Globus pallidus (tissue), 1 donor: ENCODE results near the gene CA7.
A peak's percentile ranks its signal among the peaks of the same experiment; 100 is the strongest.

Experiments
- DNase-seq: peaks from one replicate; pipeline ENCODE4 v3.0.0-alpha.2; 2015; ENCODE audit warnings: low spot score

CA7 gene

GRCh38 chr16:66898933-66899309 lies 54.7 kb downstream of the CA7 start:
- no peak for DNase-seq

DNA sequence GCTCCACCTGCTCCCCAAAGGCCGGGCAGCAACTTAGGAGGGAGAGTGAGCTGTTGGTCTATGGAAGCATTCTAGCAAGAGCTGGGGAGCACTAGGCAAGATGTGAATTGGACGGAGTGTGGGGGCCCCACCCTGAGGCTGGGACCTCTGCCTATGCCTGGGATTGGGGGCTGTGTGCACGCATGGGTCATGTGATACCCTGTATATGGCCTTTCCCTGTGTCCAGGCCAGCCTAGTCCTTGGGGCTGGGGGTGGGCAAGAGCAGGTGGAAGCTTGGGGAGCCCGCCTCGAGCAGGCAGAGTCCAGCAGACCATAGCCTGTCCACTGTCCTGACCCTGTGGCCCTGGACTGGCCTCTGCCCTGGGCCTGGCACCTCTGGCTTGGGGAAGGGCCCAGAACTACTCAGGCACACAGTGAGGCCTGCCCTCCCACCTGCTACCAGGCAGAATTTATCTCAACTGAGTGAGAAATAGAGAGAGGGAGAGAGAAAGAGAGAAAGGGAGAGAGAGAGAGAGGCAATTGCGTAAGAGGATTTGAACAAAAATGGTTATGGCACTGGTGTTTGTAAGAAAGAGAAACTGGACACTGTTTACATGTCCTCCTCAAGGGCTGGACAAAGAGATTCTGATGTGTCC lies 55.2 kb downstream of the CA7 start:
- no peak for DNase-seq

GRCh38 chr16:66899945-66900710 lies 55.9 kb downstream of the CA7 start:
- no peak for DNase-seq

DNA sequence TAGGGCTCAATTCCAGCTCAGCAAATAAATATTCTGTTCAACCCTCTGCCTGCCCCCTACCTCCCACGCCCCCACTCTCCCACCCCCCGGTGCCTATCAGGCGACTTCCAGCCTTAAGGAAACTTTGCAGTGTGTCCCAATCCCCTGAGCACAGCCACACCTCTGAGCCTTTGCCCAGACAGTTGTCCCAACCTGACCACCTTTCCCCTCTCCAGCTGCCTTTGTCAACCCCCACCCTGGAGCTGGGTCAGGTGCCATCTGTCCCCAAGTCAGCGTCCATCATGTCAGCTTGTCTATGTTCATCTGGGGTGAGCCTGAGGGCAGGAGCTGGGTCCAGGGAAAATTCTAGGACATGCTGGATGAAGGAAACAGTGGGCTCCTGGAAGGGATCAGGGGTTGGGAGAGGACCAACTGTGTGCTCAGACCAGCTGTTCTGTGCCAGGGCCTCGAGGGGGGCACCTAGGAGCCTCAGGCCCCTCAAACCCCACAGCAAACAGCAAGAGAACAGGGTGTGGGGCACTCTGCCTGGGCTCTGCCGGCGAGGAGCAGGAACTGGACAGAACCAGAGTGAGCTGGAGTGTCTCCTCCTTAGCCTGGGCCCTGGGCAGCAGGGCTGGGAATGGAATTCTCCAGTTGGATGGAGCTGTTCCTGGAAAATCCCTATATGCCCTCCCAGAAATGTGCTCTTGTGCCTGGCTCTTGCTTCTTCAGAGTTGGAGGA lies 56.7 kb downstream of the CA7 start:
- DNase-seq: peak; percentile 43

DNA sequence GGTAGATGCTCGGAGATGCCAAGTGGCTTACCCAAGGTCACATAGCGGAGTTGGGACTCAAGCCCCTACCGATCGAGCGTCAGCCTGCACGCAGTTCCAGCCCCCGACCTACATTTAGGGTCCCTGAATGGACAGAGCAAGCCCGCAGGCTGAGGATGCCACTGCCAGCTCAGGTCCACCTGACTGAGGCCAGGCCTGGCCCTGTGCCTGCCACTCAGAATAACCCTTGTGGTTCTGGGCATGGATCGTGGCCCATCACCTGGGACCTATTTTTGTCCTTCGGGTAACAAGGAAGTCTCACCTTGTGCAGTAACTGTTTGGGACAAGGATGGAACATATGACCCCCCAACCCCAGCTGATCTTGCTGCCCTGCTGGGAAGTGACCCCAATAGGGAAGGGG lies 57.4 kb downstream of the CA7 start:
- DNase-seq: no peak

DNA sequence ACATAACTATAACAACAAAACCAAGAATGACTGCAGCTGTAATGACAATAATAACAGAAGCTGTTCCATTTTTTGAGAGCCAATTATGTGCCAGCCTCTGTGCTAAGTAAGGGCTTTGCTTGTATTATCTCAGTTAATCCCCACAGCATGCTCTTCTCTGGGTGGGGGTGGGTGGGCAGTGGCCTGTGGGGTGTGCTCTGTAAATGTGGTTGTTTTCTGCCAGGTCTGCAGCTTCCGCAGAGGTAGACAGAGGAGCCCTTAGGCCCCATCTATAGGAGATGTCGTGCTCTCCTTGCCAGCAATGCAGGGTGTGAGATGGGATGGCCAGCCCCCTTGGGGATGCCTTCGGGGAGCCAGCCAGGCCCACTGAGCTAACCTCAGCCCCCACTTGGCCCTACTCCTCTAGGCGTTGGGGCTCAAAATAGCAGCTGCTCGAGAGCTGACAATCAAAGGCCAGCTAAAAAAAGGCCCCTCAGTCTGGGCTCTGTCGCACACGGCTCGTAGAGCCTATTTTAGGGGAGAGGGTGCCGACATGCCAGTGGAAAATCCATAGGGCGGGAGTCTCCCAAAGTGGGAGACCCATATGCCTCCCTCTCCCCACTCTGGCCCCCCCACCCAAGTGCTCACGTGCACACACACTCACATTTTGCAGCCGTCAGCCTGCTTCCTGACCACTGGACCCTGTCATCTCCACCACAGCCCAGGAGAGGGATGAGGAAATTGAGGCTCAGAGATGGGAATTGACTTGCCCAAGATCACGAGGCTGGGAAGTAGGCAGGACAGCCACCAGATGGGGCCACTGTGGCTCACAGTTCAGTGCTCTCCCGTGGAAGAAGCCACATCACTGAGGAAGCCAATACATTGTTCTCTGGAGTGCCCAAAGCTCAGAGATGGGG lies 58.7 kb downstream of the CA7 start:
- no peak for DNase-seq
